Measurements from ENCODE around the gene COBL.

COBL gene

DNA sequence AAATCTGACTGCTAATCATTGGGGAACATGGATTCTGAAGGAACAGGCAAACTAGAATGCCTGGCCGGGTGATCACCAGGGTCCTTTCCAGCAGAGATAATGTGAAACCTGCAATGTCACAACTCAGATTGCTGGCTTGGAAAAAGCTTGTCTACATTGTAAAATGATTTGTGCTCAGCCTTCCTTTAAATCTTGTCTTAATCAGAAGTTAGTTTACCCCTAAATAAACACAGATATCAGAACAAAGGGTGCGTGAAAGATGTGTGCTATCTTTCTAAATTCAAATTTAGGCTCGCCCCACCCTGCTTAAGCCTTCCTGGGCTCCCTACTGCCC lies 26.3 kb downstream of the COBL start:
- no peak for DNase-seq (ENCODE audit: low read depth)
- TF ChIP-seq, protein P1, sequence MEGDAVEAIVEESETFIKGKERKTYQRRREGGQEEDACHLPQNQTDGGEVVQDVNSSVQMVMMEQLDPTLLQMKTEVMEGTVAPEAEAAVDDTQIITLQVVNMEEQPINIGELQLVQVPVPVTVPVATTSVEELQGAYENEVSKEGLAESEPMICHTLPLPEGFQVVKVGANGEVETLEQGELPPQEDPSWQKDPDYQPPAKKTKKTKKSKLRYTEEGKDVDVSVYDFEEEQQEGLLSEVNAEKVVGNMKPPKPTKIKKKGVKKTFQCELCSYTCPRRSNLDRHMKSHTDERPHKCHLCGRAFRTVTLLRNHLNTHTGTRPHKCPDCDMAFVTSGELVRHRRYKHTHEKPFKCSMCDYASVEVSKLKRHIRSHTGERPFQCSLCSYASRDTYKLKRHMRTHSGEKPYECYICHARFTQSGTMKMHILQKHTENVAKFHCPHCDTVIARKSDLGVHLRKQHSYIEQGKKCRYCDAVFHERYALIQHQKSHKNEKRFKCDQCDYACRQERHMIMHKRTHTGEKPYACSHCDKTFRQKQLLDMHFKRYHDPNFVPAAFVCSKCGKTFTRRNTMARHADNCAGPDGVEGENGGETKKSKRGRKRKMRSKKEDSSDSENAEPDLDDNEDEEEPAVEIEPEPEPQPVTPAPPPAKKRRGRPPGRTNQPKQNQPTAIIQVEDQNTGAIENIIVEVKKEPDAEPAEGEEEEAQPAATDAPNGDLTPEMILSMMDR (conservative IDR thresholded peaks at IDR 0.05; ENCODE audit: low read length), result no peak
- no peak overlapping the region for H3K4me3 ChIP-seq (ENCODE audit: low read length)

DNA sequence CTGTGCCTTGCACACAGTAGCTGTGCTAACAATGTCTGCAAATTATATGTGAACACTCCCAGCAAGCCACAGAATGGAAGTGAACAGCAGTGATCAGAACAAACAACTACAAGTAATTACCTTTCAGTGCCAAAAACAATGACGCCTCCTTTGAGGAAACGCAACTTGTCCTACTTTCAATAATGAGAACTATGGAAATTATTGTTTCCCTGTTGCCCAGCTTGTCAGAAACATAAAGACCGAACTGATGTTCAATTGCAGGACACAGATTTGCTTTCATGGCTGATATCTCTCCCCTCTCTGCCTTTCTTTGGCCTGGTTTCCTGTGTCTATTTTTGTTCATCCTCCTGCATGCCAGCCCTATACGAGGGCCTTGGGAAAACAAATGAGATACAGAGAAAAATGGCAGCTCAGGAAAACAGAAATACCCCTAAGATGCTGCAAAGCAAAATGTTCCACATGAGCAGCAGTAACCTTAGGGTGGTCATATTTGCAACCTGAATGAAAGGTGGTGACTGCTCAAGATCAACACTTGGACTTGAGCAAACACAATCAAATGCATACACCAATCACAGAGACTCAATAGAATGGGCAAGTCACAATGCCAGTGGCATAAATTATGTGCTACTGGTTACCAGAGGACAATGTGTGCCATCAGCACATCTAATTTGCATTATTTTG lies 26.8 kb downstream of the COBL start:
- no peak for DNase-seq (ENCODE audit: low read depth)
- TF ChIP-seq, protein P1 (conservative IDR thresholded peaks at IDR 0.05; ENCODE audit: low read length), result no peak
- no peak overlapping the region for H3K4me3 ChIP-seq (ENCODE audit: low read length)

DNA sequence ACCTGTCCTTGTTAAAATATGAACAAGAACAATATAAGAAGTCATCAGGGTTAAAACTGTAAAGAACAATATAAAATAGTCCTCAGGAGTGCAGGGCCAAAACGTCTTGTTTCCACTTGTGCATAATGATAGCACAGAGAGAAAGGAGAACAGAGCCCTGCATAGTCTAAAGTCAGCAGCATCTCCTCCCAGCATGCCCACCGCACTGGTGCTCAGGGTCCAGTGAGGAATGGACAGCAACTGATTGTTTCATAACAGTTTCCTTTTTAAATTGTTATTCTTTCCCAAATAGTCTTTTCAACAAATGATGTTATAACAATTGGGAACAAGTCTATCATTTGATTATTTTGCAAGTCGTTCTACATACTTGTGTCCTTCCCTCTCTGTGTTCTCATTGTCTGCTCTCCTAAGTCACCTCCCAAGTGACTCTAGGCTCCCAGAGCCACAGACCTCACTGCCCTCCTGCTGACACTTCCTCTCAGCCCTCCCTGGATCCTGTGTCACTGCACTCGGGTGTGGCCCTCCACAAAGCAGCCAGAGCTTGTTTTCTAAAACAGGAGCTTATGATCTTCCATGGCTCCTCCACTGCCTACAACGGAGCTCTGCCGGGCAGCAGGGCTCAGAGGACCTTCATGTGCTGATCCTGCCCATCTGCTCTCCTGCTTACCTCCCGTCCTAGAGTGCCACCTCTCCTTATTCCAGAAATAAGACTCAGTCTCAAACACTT lies 27.6 kb downstream of the COBL start:
- no peak for DNase-seq (ENCODE audit: low read depth)
- H3K4me3 ChIP-seq (ENCODE audit: low read length), result no peak overlapping the region
- TF ChIP-seq, protein P1 (conservative IDR thresholded peaks at IDR 0.05; ENCODE audit: low read length), result no peak

DNA sequence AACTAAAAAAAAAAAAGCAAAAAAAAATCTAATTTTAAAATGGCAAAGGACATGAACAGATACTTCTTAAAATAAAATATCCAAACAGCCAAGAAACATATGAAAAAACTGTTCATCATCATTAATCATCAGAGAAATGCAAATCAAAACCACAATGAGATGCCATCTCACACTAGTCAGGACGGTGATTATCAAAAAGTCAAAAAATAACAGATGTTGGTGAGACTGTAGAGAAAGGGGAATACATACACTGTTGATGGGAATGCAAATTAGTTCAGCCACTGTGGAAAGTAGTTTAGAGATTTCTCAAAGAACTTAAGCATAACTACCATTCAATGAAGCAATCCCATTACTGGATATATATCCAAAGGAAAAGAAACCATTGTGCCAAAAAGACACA lies 30.2 kb downstream of the COBL start:
- DNase-seq (ENCODE audit: low read depth), result no peak
- TF ChIP-seq, protein P1 (conservative IDR thresholded peaks at IDR 0.05; ENCODE audit: low read length), result no peak
- no peak overlapping the region for H3K4me3 ChIP-seq (ENCODE audit: low read length)

DNA sequence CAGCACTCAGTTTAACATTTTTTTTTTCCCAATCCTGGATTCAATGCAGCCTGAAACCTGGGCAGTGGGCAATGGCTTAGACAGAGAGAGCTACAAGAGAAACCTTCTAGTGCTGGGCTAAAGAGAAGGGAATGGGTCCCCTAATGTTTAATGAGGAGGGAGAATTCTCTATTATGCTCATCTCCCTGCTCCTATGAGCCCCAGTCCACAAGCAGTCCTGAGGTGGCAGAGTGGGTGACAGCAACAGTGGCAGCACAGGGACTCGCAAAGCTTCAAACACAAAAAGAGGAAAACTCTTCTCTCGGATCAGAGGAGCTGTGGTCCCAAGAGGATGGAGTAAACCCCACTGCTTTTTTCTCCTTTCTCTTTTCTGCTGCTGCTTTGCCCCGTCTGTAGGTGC lies 36.5 kb downstream of the COBL start:
- no peak for DNase-seq (ENCODE audit: low read depth)
- no peak overlapping the region for H3K4me3 ChIP-seq (ENCODE audit: low read length)
- TF ChIP-seq, protein P1 (conservative IDR thresholded peaks at IDR 0.05; ENCODE audit: low read length), result no peak

DNA sequence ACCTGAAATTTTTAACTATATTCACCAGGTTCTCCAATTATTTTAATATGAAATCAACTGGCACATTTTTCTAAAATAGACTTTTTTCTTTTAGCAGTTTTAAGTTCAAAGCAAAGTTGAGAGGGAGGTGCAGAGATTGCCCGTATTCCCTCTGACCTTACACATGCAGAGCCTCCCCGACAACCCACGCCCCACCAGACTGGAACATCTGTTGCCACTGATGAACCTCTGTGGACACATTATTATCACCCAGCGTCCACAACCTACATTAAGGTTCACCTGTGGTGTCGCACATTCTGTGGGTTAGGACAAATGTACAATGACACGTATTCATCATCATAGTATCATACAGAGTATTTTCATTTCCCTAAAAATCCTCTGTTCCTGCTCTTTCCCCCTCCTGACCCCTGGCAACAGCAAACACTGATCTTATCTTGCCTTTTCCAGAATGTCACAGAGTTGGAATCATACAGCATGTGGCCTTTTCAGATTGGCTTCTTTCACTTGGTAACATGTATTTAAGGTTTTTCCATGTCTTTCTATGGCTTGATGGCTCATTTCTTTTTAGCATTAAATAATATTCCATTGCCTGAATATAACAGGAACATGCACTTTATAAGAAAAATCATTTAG lies 37.1 kb downstream of the COBL start:
- TF ChIP-seq, protein P1 (conservative IDR thresholded peaks at IDR 0.05; ENCODE audit: low read length), result no peak
- no peak for DNase-seq (ENCODE audit: low read depth)
- H3K4me3 ChIP-seq (ENCODE audit: low read length), result no peak overlapping the region

DNA sequence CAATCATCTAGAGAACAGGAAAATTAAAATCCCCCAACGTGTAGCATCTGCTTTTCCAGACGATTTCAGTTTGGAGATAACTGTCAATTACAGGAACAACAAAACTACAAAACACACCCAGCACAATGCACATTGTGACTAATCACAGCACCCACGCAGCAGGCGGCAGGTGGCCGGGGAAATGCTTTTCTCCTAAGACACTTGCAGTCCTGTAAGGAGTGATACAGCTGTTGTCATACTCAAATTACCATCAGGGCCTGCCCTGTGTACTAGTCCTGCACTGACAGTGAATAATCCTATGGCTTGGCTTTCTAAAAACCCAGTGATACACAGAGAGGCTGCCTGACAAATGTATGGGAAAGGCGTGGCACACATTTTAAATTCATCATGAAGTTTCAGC lies 37.8 kb downstream of the COBL start:
- no peak overlapping the region for H3K4me3 ChIP-seq (ENCODE audit: low read length)
- DNase-seq (ENCODE audit: low read depth), result no peak
- TF ChIP-seq, protein P1 (conservative IDR thresholded peaks at IDR 0.05; ENCODE audit: low read length), result no peak
